Epithelial cell of proximal tubule (primary cell): ENCODE measurements around the gene TMEM145. TPM values are rescaled to one million over a fixed set of nuclear protein-coding genes. Genes with fewer than 3 reads are reported as not detected.
"Not testable (repeated sequence)": the region's sequence is repeated elsewhere in the genome, so short reads cannot be mapped to it uniquely, and the experiment has no call there.

Experiments used
- DNase-seq: peaks from one replicate; pipeline ENCODE4 v3.0.0-alpha.2; 2011; ENCODE audit warnings: low read depth
- H3K4me3 ChIP-seq: 2 replicates; pipeline ENCODE4 v1.5.1; 2011; ENCODE audit warnings: low read depth, mild to moderate bottlenecking, low read length
- CTCF ChIP-seq: conservative IDR thresholded peaks from 2 replicates; pipeline ENCODE4 v1.5.1; 2012; ENCODE audit warnings: low read depth, mild to moderate bottlenecking, low read length
- total RNA-seq: library from RNA; depleted of rRNA; stranded (reverse); fragments of >200 nt; gene quantifications from 2 replicates; pipeline ENCODE4 v1.2.3, GENCODE V29; 2015

The TMEM145 gene
- total RNA-seq, 1 donor from 2014 or later = 0.63 TPM

GRCh38 chr19:42328106-42328505 is 15.0 kb downstream of the TMEM145 start:
- no peak overlapping the region for H3K4me3 ChIP-seq
- DNase-seq = no peak
- TF ChIP-seq CTCF = no peak

DNA sequence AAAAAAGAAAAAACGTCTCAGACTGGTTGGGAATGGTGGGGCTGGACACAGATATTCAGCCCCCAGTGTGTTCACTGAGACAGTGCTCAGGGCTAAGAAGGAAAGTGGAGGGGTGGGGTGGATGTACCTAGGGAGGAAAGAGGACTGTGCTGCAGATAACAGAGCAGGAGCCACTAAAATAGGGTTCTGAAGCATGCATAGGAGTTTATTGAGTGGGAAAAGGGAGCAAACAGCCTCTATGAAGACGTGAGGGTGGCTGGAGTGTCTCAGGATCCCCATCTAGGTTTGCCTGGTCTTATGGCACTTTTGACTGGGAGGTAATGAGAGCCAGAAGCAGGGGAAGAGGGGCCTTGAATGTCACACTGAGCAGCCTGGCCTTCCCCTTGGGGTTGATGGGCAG is 15.7 kb downstream of the TMEM145 start:
- no peak overlapping the region for H3K4me3 ChIP-seq
- TF ChIP-seq CTCF = no peak
- no peak for DNase-seq

- no peak for TF ChIP-seq CTCF
- DNase-seq = no peak
- no peak overlapping the region for H3K4me3 ChIP-seq
These were observed 17.2 kb downstream of the TMEM145 start for GRCh38 chr19:42330241-42330711.

- H3K4me3 ChIP-seq, DNase-seq: not testable (repeated sequence)
These were observed 18.2 kb downstream of the TMEM145 start for GRCh38 chr19:42331333-42331732.

DNA sequence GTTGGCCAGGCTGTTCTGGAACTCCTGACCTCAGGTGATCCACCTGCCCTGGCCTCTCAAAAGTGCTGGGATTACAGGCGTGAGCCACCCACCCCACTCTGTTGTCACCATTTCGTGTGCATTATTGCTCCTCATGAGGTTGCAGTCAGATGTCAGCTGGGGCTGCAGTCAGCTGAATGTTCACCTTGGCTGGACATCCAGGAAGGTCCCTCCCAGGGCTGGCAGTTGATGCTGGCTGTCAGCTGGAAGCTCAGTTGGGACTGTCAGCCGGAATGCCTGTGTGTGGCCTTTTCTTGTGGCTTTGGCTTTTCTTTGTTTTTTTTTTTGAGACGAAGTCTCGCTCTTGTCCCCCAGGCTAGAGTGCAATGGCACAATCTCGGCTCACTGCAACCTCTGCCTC is 18.9 kb downstream of the TMEM145 start:
- H3K4me3 ChIP-seq = no peak overlapping the region
- no peak for DNase-seq
- TF ChIP-seq CTCF = no peak

GRCh38 chr19:42333018-42333417 is 19.9 kb downstream of the TMEM145 start:
- no peak overlapping the region for H3K4me3 ChIP-seq
- DNase-seq = no peak
- TF ChIP-seq CTCF = no peak

DNA sequence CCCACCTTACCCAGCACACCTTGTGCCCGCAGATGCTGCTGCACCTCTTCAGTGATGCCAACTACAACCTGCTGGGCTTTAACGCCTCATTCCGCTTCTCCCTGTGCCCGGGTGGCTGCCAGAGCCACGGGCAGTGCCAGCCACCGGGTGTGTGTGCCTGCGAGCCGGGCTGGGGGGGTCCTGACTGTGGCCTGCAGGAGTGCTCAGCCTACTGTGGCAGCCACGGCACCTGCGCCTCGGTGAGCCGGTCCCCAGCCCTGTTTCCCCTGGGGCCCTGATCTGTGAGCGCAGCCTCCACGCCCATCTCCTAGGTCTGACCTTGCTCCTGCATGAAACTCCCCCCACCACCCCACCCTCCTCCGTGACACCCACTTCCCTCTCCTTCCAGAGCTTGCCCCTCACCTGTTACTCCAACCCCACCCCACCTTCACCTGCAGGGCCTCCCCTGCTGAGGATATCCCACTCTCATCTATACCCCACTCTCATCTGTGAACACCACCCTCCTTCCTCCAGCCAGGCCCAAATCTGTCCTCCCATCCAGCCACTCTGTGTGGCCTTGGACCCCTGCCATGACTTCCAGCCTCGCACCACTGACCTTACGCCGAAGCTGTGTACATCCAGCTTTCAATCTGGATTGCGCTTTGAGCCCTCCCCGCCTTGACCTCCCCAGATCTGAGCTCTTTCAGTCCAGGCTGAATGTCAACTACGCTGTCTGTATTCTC is 21.0 kb downstream of the TMEM145 start:
- H3K4me3 ChIP-seq = no peak overlapping the region
- no peak for DNase-seq
- TF ChIP-seq CTCF = no peak
